Heart left ventricle (tissue), 16 donors: ENCODE measurements around the gene UGT1A5. TPM values are rescaled to one million over a fixed set of nuclear protein-coding genes. Genes with fewer than 3 reads are reported as not detected.

ENCODE experiments used
- ATAC-seq, 4 donors: fragments of 200-7000 bp; cut with Tn5 transposase; one replicate each; pipeline ENCODE4 v1.9.1; 2020 to 2022; ENCODE audit warnings: moderate library complexity in 4 of 4, mild to moderate bottlenecking in 3 of 4, moderate number of reproducible peaks in 1 of 4
- DNase-seq, 5 donors: peaks; one replicate each; pipeline ENCODE4 v3.0.0-alpha.2; 2020
- H3K27ac ChIP-seq, 12 donors: fragments of 200-600 bp; sonication (generic) in 4 of 12; one replicate each; pipeline versions ENCODE4 v1.5.0 to v1.8.0; 2016 to 2022; ENCODE audit warnings: mild to moderate bottlenecking in 2 of 12
- H3K27me3 ChIP-seq, 9 donors: fragments of 200-600 bp; sonication (generic) in 2 of 9; one replicate each; pipeline versions ENCODE4 v1.5.1 to v1.8.0; 2016 to 2022; ENCODE audit warnings: mild to moderate bottlenecking in 3 of 9
- H3K36me3 ChIP-seq, 9 donors: fragments of 200-600 bp; sonication (generic) in 2 of 9; one replicate each; pipeline versions ENCODE4 v1.5.0 to v1.8.0; 2018 to 2022; ENCODE audit warnings: mild to moderate bottlenecking in 2 of 9
- H3K4me1 ChIP-seq, 12 donors: fragments of 200-600 bp; sonication (generic) in 4 of 12; one replicate each; pipeline versions ENCODE4 v1.5.0 to v1.8.0; 2016 to 2022; ENCODE audit warnings: mild to moderate bottlenecking in 3 of 12
- H3K4me3 ChIP-seq, 12 donors: fragments of 200-600 bp; sonication (generic) in 4 of 12; one replicate each; pipeline versions ENCODE4 v1.5.0 to v1.8.0; 2017 to 2022; ENCODE audit warnings: mild to moderate bottlenecking in 9 of 12, moderate library complexity in 4 of 12
- H3K9me3 ChIP-seq, 12 donors: fragments of 200-600 bp; sonication (generic) in 4 of 12; one replicate each; pipeline versions ENCODE4 v1.5.0 to v1.8.0; 2016 to 2022; ENCODE audit warnings: mild to moderate bottlenecking in 1 of 12
- POLR2A ChIP-seq, 2 donors: fragments of 450-650 bp; IDR thresholded peaks; one replicate each; pipeline ENCODE4 v1.6.1; 2017; ENCODE audit warnings: antibody characterized with exemption in 2 of 2, mild to moderate bottlenecking in 2 of 2, moderate library complexity in 2 of 2
- WGBS, 4 donors: extraction: QIAGEN DNeasy Blood & Tissue Kit in 2 of 4; methylation state at CpG; one replicate each; pipeline versions ENCODE4 v1.1.5 to v1.1.7; 2013 to 2018; 5-methylcytosine and 5-hydroxymethylcytosine counted together
- intact Hi-C, 10 donors: fragments of 100-400 bp; cut with DNase I; formaldehyde crosslinking; loops; one replicate each; pipeline versions ENCODE4 v1.11.1 to v1.14.2; 2022
- polyA plus RNA-seq, 2 donors: library from polyadenylated mRNA; stranded (reverse); fragments of 200-250 nt; gene quantifications; one replicate each; pipeline ENCODE4 v1.2.3, GENCODE V29; 2013
- total RNA-seq, 9 donors: library from RNA; depleted of rRNA in 2 of 9; stranded (reverse); fragments of >200 nt in 2 of 9; fragmentation: NEBNext Ultra II Directional in 3 of 9; extraction: Animal tissue kit (Norgen Biotek cat#: 25700) in 3 of 9; gene quantifications; one replicate each; pipeline versions ENCODE4 v1.1.0 to v1.2.4, GENCODE V29; 2016 to 2023
- TF ChIP-seq, protein P1 (sequence below), 12 donors: fragments of 200-600 bp; sonication (generic) in 4 of 12; IDR thresholded peaks; one replicate each; pipeline versions ENCODE4 v1.5.0 to v1.8.0; 2018 to 2022; ENCODE audit warnings: antibody characterized with exemption in 12 of 12, mild to moderate bottlenecking in 5 of 12
- donor health status: ischemic (EF 13 %, LVEDD 7.1; RV severe dilation, severe dysfunction).
- donor health status: healthy with polysubstance abuse.
- donor health status: DM: no; HTN: yes; CAD: no.
- donor health status: DM: no; HTN: no; CAD: no.
- donor health status: ischemic (EF 25% LVEDD 6.9; RV normal size, moderate dysfunction).
- donor health status: ischemic (EF 25% LVEDD 5.7; RV mildly dilated, moderate dysfunction).
- donor health status: healthy.
- donor health status: DM: yes; HTN: yes; CAD: no.
- donor health status: ischemic (EF 35%, LVEDD 5.7; RV mildly dilated, moderate dysfunction).
- donor health status: nonischemic (EF 11% LVEDD 7.7; RV severe dilation, severe dysfunction).
- donor health status: DM: yes; HTN: yes; CAD: no.
- donor health status: PGD.
- donor health status: ischemic (EF 29% LVEDD 5.4; RV normal size, mild dysfunction).
- donor health status: nonischemic (EF 23%, LVEDD 6.1; RV moderate dilation, normal function).

Gene UGT1A5
- total and polyA plus RNA-seq, 11 donors, result not detected

DNA sequence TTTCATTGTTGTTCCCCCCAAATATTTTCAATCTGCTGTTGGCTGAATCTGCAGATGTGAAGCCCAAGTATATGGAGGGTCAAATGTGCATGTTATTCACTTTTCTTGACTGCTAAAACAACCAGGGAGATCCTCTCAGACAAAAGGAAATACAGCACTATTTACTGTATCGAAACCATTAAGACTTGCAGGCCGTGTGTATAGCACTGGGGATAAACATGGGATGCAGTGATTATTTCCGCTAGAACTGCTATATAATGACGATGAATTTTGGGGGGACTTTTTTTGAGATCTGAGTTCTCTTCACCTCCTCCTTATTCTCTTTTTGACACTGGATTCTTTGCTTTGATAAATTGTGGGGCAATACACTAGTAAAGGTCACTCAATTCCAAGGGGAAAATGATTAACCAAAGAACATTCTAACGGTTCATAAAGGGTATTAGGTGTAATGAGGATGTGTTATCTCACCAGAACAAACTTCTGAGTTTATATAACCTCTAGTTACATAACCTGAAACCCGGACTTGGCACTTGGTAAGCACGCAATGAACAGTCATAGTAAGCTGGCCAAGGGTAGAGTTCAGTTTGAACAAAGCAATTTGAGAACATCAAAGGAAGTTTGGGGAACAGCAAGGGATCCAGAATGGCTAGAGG is 43.8 kb downstream of the UGT1A5 start:
- Histone ChIP-seq H3K27ac (no peak overlapping the region), H3K4me3 (no peak overlapping the region), H3K36me3 (no peaks in the 10 kb centered on the region), H3K9me3 (no peaks in the 10 kb centered on the region), H3K4me1 (no peaks in the 10 kb centered on the region), H3K27me3 (no peaks in the 10 kb centered on the region)
- ATAC-seq, result no peak
- TF ChIP-seq, protein P1, sequence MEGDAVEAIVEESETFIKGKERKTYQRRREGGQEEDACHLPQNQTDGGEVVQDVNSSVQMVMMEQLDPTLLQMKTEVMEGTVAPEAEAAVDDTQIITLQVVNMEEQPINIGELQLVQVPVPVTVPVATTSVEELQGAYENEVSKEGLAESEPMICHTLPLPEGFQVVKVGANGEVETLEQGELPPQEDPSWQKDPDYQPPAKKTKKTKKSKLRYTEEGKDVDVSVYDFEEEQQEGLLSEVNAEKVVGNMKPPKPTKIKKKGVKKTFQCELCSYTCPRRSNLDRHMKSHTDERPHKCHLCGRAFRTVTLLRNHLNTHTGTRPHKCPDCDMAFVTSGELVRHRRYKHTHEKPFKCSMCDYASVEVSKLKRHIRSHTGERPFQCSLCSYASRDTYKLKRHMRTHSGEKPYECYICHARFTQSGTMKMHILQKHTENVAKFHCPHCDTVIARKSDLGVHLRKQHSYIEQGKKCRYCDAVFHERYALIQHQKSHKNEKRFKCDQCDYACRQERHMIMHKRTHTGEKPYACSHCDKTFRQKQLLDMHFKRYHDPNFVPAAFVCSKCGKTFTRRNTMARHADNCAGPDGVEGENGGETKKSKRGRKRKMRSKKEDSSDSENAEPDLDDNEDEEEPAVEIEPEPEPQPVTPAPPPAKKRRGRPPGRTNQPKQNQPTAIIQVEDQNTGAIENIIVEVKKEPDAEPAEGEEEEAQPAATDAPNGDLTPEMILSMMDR (IDR thresholded peaks at IDR 0.05), result no peak
- no peak for TF ChIP-seq POLR2A (IDR thresholded peaks at IDR 0.05)
- intact Hi-C loops, result no loop called here
- WGBS, 4 donors, result 70 to 81% (median 75%) methylated on average over 7 of the region's 7 CpGs
- no peak for DNase-seq

DNA sequence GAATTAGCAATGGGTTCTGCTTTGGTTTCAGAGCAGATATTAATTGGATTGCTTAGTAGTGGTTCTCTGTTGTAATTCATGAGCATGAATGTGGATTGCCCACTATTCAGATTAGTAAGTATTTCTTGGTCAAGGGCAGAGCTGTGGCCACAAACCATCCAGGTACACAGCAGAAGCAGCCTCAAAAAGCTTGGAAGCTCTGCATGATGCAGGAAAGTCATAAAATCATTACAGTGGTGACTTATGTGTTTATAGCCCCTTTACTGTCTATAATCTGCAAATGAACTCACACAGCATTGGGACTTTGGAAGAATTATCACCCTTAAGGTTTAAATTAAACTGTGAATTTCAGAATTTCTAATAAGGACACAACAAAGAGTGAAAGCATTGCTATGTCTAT is 45.4 kb downstream of the UGT1A5 start:
- no peak for TF ChIP-seq POLR2A (IDR thresholded peaks at IDR 0.05)
- TF ChIP-seq, protein P1 (IDR thresholded peaks at IDR 0.05), result no peak
- Histone ChIP-seq H3K27ac (no peak overlapping the region), H3K4me3 (no peak overlapping the region), H3K9me3 (no peaks in the 10 kb centered on the region), H3K27me3 (peaks cover 0 to 7% (median 0%) of the 10 kb centered on the region in 9 donors), H3K4me1 (no peaks in the 10 kb centered on the region), H3K36me3 (no peaks in the 10 kb centered on the region)
- intact Hi-C loops, result no loop called here
- DNase-seq, result no peak
- no peak for ATAC-seq

DNA sequence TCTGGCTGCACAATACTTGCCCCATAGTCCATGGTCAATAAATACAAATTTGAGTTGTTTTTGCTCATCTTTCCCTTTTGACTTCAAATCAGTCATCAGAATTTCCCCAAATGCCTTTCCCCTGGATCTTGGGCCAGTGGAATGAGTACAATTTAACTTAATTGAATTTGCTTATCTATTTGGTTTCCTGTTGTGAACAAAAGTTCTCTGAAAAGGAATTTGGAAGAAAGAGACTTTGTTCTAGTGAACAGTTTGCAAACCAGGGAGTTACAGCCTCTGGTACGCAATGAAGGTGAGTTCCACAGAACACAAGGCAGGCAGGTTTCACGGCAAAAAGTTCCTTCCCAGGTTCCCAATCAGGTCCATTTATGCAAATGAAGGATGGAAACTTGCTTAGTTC is 46.1 kb downstream of the UGT1A5 start:
- no peaks in the 10 kb centered on the region for H3K36me3 ChIP-seq
- WGBS, 4 donors, result 77 to 88% (median 81%) methylated on average over 2 of the region's 2 CpGs

DNA sequence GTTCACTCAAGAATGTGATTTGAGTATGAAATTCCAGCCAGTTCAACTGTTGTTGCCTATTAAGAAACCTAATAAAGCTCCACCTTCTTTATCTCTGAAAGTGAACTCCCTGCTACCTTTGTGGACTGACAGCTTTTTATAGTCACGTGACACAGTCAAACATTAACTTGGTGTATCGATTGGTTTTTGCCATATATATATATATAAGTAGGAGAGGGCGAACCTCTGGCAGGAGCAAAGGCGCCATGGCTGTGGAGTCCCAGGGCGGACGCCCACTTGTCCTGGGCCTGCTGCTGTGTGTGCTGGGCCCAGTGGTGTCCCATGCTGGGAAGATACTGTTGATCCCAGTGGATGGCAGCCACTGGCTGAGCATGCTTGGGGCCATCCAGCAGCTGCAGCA is 47.3 kb downstream of the UGT1A5 start, which contains the start of gene UGT1A1:
UGT1A1 (plus strand) TSS at position 228 of the 400 bp plus-strand sequence; CDS start at position 246, 18 bp downstream.
- intact Hi-C loops, result no loop called here
- Histone ChIP-seq H3K36me3 (no peaks in the 10 kb centered on the region), H3K4me1 (no peaks in the 10 kb centered on the region), H3K9me3 (no peaks in the 10 kb centered on the region), H3K27me3 (peaks cover 0 to 16% (median 0%) of the 10 kb centered on the region in 9 donors), H3K4me3 (no peak within 1 kb of the TSS), H3K27ac (no peak within 1 kb of the TSS)
- TF ChIP-seq, protein P1 (IDR thresholded peaks at IDR 0.05), result no peak
- no peak for TF ChIP-seq POLR2A (IDR thresholded peaks at IDR 0.05)
- WGBS, 4 donors, result 82 to 94% (median 91%) methylated on average over 6 of the region's 6 CpGs
- DNase-seq (no peak), ATAC-seq (no peak)

More for the DNA sequence above, 46.1 kb downstream of the UGT1A5 start:
- no peak for DNase-seq
- no peak for ATAC-seq
- H3K4me3 ChIP-seq, result no peak overlapping the region
- no peak overlapping the region for H3K27ac ChIP-seq
- no peaks in the 10 kb centered on the region for H3K9me3 ChIP-seq
- TF ChIP-seq POLR2A (IDR thresholded peaks at IDR 0.05), result no peak
- TF ChIP-seq, protein P1 (IDR thresholded peaks at IDR 0.05), result no peak
- H3K27me3 ChIP-seq, result peaks cover 0 to 8% (median 0%) of the 10 kb centered on the region in 9 donors
- intact Hi-C loops, result loop anchor here in 1 of 10 donors (1.0 kb wide), 1 partner anchor 11 kb away; no protein-coding TSS in a partner anchor
- no peaks in the 10 kb centered on the region for H3K4me1 ChIP-seq
